Measurements from ENCODE around the gene MCCC2. TPM values are rescaled to one million over a fixed set of nuclear protein-coding genes. Genes with fewer than 3 reads are reported as not detected.

Gene MCCC2
- total and polyA plus RNA-seq, 2 of the 13 experiments (the other 11 are each of a cell fraction or from before 2014, with no cell fraction given): 44.8 to 83.6 TPM

GRCh38 chr5:71623221-71623794 is 36.2 kb downstream of the MCCC2 start (continued):
- TF ChIP-seq GTF2F1 (IDR thresholded peaks at IDR 0.05; ENCODE audit: low read length): no peak
- no peak for TF ChIP-seq KLF15 (CRISPR knock-in tag; IDR thresholded peaks at IDR 0.05; ENCODE audit: borderline replicate concordance)
- no peak for TF ChIP-seq MTA1 (CRISPR knock-in tag; IDR thresholded peaks at IDR 0.05; ENCODE audit: borderline replicate concordance)
- no peak for TF ChIP-seq PRPF4 (IDR thresholded peaks at IDR 0.05; ENCODE audit: low read depth, low read length, poor library complexity, severe bottlenecking)
- TF ChIP-seq ZNF615 (CRISPR knock-in tag; IDR thresholded peaks at IDR 0.05; ENCODE audit: borderline replicate concordance): no peak
- TF ChIP-seq RBFOX2 (IDR thresholded peaks at IDR 0.05; ENCODE audit: low read depth, low read length): no peak
- TF ChIP-seq ZC3H4 (CRISPR knock-in tag; IDR thresholded peaks at IDR 0.05; ENCODE audit: borderline replicate concordance): no peak
- TF ChIP-seq ZNF891 (CRISPR knock-in tag; IDR thresholded peaks at IDR 0.05): no peak
- TF ChIP-seq ZNF225 (CRISPR knock-in tag; IDR thresholded peaks at IDR 0.05): no peak
- TF ChIP-seq ZMYM2 (CRISPR knock-in tag; IDR thresholded peaks at IDR 0.05): no peak
- TF ChIP-seq RAD51 (IDR thresholded peaks at IDR 0.05; ENCODE audit: borderline replicate concordance): no peak
- TF ChIP-seq U2AF1 (optimal IDR thresholded peaks at IDR 0.05; ENCODE audit: low read depth, low read length): no peak
- no peak for TF ChIP-seq CCDC6 (CRISPR knock-in tag; IDR thresholded peaks at IDR 0.05)
- TF ChIP-seq ZNF501 (CRISPR knock-in tag; IDR thresholded peaks at IDR 0.05): no peak

GRCh38 chr5:71629950-71630349 is 42.8 kb downstream of the MCCC2 start:
- no peaks in the 10 kb centered on the region for H3K9me3 ChIP-seq (ENCODE audit: low read length)
- FAIRE-seq: no peak
- WGBS (ENCODE audit: low lambda C conversion rate): 98% methylated on average over 6 of the region's 6 CpGs
- no peak for DNase-seq (ENCODE audit: low spot score)
- H3K36me3 ChIP-seq (replicated peaks in 1 of 2; ENCODE audit: control insufficient read depth in 1 of 2, insufficient read depth in 2 of 2, low read length in 2 of 2): peaks cover 5 to 43% of the 10 kb centered on the region in 2 experiments
- H3K4me2 ChIP-seq (ENCODE audit: low read depth, low read length): no peak overlapping the region
- ChIA-PET CTCF (ENCODE audit: low intra/inter-chr PET ratio, low total read pairs) (no interaction called here), POLR2A (no interaction called here)
- BruUV-seq (replicated peaks): no TSS peak
- intact Hi-C loops (cut with micrococcal nuclease; ENCODE audit: unreplicated experiment) (no loop called here), in situ Hi-C loops (cut with HindIII; ENCODE audit: extremely low pct_ligation_motif_present, low pct_unique_long_range_greater_than_20kb) (no loop called here)
- H3K4me3 ChIP-seq (replicated peaks in 1 of 3; ENCODE audit: insufficient read depth in 1 of 3, low read depth in 2 of 3, low read length in 3 of 3): no peak overlapping the region
- H3K4me1 ChIP-seq (ENCODE audit: insufficient read depth, low read length): no peaks in the 10 kb centered on the region
- no peaks in the 10 kb centered on the region for H3K27me3 ChIP-seq (ENCODE audit: control insufficient read depth in 1 of 2, insufficient read depth in 2 of 2, low read length in 2 of 2)
- H2AFZ ChIP-seq (ENCODE audit: low read length): no peak overlapping the region
- H3K79me2 ChIP-seq (ENCODE audit: insufficient read depth, low read length): no peaks in the 10 kb centered on the region
- ATAC-seq: no peak
- H3K27ac ChIP-seq (ENCODE audit: extremely low read length, insufficient read depth, low read length): no peak overlapping the region
- H4K20me1 ChIP-seq (ENCODE audit: insufficient read depth, low read length): no peaks in the 10 kb centered on the region
- H3K9ac ChIP-seq (ENCODE audit: insufficient read depth, low read depth, low read length): no peak overlapping the region
- TF ChIP-seq ZNF512 (CRISPR knock-in tag; IDR thresholded peaks at IDR 0.05) (no peak), ZNF607 (CRISPR knock-in tag; IDR thresholded peaks at IDR 0.05; ENCODE audit: borderline replicate concordance) (no peak), ZNF451 (CRISPR knock-in tag; IDR thresholded peaks at IDR 0.05) (no peak), CENPX (CRISPR knock-in tag; IDR thresholded peaks at IDR 0.05) (no peak), HMGXB4 (CRISPR knock-in tag; IDR thresholded peaks at IDR 0.05; ENCODE audit: borderline replicate concordance in 1 of 2, low read depth in 1 of 2) (no peak), RFX1 (IDR thresholded peaks at IDR 0.05) (no peak), ZBTB1 (CRISPR knock-in tag; IDR thresholded peaks at IDR 0.05; ENCODE audit: borderline replicate concordance) (no peak), TOE1 (CRISPR knock-in tag; IDR thresholded peaks at IDR 0.05) (no peak), ZNF614 (CRISPR knock-in tag; IDR thresholded peaks at IDR 0.05; ENCODE audit: borderline replicate concordance) (no peak), ZNF383 (CRISPR knock-in tag; IDR thresholded peaks at IDR 0.05; ENCODE audit: borderline replicate concordance) (no peak)

Measured in HepG2 (cell line).